Uterus (tissue), 2 donors: ENCODE results near the gene OR10G3.

Experiments
- CTCF ChIP-seq, 4 experiments: fragments of 200-600 bp in 2 of 4; fragments of 450-650 bp in 2 of 4; sonication (generic) in 2 of 4; IDR thresholded peaks; one replicate each; pipeline ENCODE4 v1.5.1; 2016 to 2019; ENCODE audit warnings: antibody characterized with exemption in 4 of 4, mild to moderate bottlenecking in 2 of 4, moderate library complexity in 1 of 4
- POLR2A ChIP-seq, 2 donors: fragments of 450-650 bp; IDR thresholded peaks; one replicate each; pipeline ENCODE4 v1.6.1; 2016; ENCODE audit warnings: antibody characterized with exemption in 2 of 2, mild to moderate bottlenecking in 1 of 2, moderate library complexity in 1 of 2

DNA sequence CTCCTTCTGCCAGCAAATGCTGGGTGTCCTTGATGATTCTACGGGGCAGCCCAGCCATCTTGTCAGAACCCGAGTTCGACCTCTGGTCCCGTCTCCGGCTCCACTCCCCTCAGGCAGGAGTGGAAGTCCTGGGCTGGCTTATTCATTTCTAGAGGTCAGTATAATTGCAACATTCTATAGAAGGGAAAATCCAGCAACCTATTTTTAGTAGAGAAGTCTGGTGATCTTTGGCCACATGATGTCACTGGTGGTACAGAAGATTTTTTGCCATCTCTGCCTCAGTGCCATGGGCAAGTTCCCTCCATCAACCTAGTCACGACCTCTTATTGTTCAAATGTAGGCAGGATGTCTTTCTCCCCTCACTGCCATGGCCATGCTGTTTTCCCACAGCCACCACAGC lies 32.4 kb upstream of the OR10G3 start:
- TF ChIP-seq CTCF (IDR thresholded peaks at IDR 0.05) (no peak), POLR2A (IDR thresholded peaks at IDR 0.05) (no peak)
